Kidney epithelial cell (primary cell): Measurements from ENCODE around the gene PTPRJ. TPM values are rescaled to one million over a fixed set of nuclear protein-coding genes. Genes with fewer than 3 reads are reported as not detected.

ENCODE experiments used
- DNase-seq: peaks from one replicate; pipeline ENCODE4 v3.0.0-alpha.2; 2010; ENCODE audit warnings: low read depth
- H3K27me3 ChIP-seq: 2 replicates; pipeline ENCODE4 v1.6.0; 2011; ENCODE audit warnings: low read length; ENCODE audit not compliant: control insufficient read depth, insufficient read depth
- H3K36me3 ChIP-seq: 2 replicates; pipeline ENCODE4 v1.5.1; 2011; ENCODE audit warnings: low read length; ENCODE audit not compliant: control insufficient read depth, insufficient read depth
- H3K4me3 ChIP-seq: 2 replicates; pipeline ENCODE4 v1.5.1; 2011; ENCODE audit warnings: low read depth, mild to moderate bottlenecking, control low read depth, low read length
- CTCF ChIP-seq: IDR thresholded peaks from 2 replicates; pipeline ENCODE4 v1.5.1; 2011; ENCODE audit warnings: mild to moderate bottlenecking, moderate library complexity, low read length, control low read depth, inconsistent platforms; ENCODE audit not compliant: insufficient read depth, poor library complexity, severe bottlenecking
- total RNA-seq: library from RNA; depleted of rRNA; stranded (reverse); fragments of >200 nt; gene quantifications from 2 replicates; pipeline ENCODE4 v1.2.3, GENCODE V29; 2015

Gene PTPRJ
- total RNA-seq, 1 donor from 2014 or later: 42.3 TPM

DNA sequence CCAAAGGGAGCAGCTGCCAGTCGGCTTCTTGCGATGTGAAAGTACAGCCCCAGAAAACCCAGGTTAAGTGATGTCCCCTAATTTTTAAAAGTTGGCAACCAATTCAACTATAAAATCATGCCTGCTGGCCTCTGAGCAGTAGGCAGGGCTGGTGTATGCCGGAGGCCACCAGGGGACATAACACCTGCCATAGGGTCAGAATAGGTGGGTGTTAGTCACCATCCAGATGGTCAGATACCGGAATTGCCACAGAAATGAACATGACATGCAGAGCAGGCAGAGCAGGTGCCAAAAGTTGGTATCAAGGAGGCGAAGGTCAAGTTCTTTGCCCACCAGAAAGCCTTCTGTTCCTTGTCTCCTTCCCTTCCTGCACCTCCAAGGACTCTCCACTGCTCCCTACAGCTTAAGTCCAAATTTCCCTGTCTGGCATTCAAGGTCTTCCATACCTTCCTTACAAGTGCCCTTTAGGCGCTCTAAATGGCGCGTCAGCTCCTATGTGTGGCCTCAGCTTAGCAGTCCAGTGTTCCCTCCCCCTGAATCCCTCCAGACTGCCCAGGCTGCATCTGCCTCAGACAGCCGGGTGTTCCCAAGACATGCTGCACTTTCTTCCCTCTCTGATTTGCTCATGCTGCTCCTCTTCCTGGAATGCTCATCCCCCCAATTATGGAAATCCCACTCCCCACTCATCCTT, 45.1 kb downstream of the PTPRJ start:
- Histone ChIP-seq H3K36me3 (peaks cover 3% of the 10 kb centered on the region), H3K4me3 (no peak overlapping the region), H3K27me3 (no peaks in the 10 kb centered on the region)
- TF ChIP-seq CTCF: no peak
- DNase-seq: no peak

GRCh38 chr11:48025984-48026340, 45.6 kb downstream of the PTPRJ start:
- Histone ChIP-seq H3K4me3 (no peak overlapping the region), H3K27me3 (no peaks in the 10 kb centered on the region), H3K36me3 (peaks cover 3% of the 10 kb centered on the region)
- no peak for TF ChIP-seq CTCF
- no peak for DNase-seq

DNA sequence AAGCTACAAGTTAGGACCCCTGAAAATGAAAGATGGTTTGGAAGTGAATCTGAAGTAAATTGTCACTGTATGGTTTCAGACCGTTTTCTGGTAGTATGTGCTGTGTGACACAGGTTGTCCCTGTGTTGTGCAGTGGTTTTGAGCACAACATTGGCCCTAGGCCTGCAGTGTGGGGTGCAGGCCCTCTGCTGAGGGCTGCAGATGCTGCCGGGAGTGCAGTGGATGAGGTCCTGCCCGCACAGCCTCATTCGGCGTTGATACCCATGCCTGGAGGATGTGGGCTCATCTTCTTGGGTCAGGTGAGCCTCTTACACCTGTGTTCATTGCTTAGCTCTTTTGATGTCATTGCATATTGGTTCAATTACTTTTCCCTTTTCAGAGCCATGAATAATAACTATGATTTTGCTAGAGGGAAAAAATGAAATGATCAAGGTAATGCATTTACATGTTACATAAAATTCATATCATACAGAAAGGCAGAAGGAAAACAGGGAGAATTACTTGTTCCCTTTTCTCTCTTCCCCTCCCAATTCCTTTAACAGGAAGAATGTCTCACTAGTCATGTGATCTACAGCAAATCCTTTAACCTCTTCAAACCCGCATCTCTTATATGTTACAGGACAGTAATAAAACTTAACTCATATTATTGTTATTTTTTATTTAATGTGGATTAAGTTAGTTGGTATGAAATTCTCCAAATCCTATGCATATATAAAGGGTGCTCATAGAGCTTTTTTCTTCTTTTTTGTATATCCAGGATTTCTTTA, 48.7 kb downstream of the PTPRJ start:
- Histone ChIP-seq H3K27me3 (no peaks in the 10 kb centered on the region), H3K36me3 (no peaks in the 10 kb centered on the region), H3K4me3 (no peak overlapping the region)
- no peak for DNase-seq
- no peak for TF ChIP-seq CTCF

DNA sequence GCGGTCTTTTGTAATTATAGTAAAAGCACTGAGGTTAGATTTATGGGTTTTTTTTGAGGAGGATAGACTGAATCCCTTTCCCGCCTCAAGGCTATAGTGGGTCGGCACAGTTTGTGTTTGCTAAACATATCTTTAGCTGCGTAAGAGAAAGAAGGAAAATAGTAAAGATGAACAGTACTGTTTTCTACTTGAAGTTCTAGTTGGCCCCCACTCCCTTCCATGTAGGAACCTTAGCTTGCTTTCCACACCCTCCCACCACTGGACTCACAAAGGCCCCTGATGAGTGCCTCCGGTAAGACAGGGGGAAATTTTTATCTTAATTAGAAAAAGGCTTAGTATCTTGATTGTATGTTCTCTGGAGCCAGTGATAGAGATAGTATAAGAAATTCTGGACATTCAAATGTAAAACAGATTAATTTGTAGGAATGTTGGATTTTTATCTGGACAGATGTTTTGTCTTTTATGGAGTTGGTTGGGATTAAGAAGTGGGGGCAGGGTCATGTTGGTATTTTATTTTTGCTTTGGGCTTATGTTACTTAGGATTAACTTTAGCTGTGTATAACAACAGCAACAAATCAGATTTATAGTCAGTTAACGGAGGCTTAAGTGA, 49.4 kb downstream of the PTPRJ start:
- TF ChIP-seq CTCF: no peak
- no peaks in the 10 kb centered on the region for H3K27me3 ChIP-seq
- no peak for DNase-seq
- no peak overlapping the region for H3K4me3 ChIP-seq
- no peaks in the 10 kb centered on the region for H3K36me3 ChIP-seq

DNA sequence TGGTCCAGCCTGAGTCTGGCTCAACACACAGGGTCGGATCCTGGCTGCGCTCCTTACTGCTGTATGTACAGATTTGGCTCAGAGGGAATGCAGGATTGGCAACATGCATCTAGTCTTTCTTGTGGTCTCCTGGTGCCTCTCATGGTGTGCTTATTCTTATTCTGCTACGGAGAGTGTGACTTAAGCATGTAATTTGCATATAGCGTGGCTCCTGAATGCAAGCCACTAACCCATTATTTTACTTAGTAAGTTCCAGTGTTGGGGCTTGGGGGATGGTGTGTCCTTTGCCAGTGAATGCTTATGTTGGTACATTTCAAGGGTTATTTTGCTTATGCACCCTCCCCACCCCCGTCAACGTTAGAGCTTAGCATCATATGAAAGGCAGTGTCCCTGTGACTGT, 51.2 kb downstream of the PTPRJ start:
- no peak for TF ChIP-seq CTCF
- DNase-seq: no peak
- Histone ChIP-seq H3K27me3 (no peaks in the 10 kb centered on the region), H3K36me3 (no peaks in the 10 kb centered on the region), H3K4me3 (no peak overlapping the region)
